Lower leg skin (tissue), 3 donors: ENCODE measurements around the gene IL1RN.

ENCODE experiments used
- CTCF ChIP-seq, 3 donors: fragments of 450-650 bp; IDR thresholded peaks; one replicate each; pipeline ENCODE4 v1.5.1; 2016; ENCODE audit warnings: antibody characterized with exemption in 3 of 3, mild to moderate bottlenecking in 3 of 3, moderate library complexity in 2 of 3
- POLR2A ChIP-seq, 2 donors: fragments of 450-650 bp; IDR thresholded peaks; one replicate each; pipeline ENCODE4 v1.6.1; 2016 to 2017; ENCODE audit warnings: antibody characterized with exemption in 2 of 2, mild to moderate bottlenecking in 1 of 2, moderate library complexity in 1 of 2

DNA sequence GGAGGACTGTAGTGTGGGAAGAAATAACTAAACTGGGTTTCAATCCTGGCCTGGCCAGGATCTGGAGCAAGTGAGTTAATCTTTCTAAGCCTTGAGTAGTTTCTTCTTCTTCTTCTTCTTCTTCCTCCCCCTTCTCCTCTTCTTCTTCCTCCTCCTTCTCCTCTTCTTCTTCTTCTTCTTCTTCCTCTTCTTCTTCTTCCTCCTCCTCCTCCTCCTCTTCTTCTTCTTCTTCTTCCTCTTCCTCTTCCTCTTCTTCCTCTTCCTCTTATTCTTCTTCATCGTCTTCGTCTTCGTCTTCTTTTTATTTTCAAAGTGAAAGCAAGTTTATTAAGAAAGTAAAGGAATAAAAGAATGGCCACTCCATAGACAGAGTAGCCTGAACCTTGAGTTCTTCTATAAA lies 6.5 kb upstream of the IL1RN start:
- no peak for TF ChIP-seq POLR2A (IDR thresholded peaks at IDR 0.05)
- TF ChIP-seq CTCF (IDR thresholded peaks at IDR 0.05) = no peak
